ENCODE results near the gene NFX1.

The NFX1 gene

GRCh38 chr9:33340186-33340585 lies 49.9 kb downstream of the NFX1 start (continued):
- TF ChIP-seq, protein P1, sequence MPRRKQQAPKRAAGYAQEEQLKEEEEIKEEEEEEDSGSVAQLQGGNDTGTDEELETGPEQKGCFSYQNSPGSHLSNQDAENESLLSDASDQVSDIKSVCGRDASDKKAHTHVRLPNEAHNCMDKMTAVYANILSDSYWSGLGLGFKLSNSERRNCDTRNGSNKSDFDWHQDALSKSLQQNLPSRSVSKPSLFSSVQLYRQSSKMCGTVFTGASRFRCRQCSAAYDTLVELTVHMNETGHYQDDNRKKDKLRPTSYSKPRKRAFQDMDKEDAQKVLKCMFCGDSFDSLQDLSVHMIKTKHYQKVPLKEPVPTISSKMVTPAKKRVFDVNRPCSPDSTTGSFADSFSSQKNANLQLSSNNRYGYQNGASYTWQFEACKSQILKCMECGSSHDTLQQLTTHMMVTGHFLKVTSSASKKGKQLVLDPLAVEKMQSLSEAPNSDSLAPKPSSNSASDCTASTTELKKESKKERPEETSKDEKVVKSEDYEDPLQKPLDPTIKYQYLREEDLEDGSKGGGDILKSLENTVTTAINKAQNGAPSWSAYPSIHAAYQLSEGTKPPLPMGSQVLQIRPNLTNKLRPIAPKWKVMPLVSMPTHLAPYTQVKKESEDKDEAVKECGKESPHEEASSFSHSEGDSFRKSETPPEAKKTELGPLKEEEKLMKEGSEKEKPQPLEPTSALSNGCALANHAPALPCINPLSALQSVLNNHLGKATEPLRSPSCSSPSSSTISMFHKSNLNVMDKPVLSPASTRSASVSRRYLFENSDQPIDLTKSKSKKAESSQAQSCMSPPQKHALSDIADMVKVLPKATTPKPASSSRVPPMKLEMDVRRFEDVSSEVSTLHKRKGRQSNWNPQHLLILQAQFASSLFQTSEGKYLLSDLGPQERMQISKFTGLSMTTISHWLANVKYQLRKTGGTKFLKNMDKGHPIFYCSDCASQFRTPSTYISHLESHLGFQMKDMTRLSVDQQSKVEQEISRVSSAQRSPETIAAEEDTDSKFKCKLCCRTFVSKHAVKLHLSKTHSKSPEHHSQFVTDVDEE (CRISPR knock-in tag; IDR thresholded peaks at IDR 0.05): no peak
- TF ChIP-seq CSDC2 (CRISPR knock-in tag; IDR thresholded peaks at IDR 0.05) (no peak), ISL1 (CRISPR knock-in tag; IDR thresholded peaks at IDR 0.05) (no peak)

DNA sequence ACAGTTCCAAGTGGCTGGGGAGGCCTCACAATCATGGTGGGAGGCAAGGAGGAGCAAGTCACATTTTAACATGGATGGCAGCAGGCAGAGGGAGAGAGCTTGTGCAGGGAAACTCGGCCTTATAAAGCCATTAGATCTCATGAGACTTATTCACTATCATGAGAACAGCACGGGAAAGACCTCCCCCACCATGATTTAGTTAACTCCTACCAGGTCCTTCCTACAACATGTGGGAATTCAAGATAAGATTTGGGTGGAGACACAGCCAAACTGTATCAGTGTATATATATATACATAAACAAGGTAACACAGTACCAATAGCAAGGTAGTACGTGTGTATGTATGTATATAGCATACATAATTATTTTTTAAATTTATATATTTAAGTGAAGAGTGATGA lies 50.9 kb downstream of the NFX1 start:
- TF ChIP-seq CSDC2 (CRISPR knock-in tag; IDR thresholded peaks at IDR 0.05) (no peak), ZNF70 (CRISPR knock-in tag; IDR thresholded peaks at IDR 0.05) (no peak)
- no peak for ATAC-seq

- no peak for ATAC-seq
- no peak for TF ChIP-seq ZNF8 (CRISPR knock-in tag; IDR thresholded peaks at IDR 0.05)
These were observed 53.8 kb downstream of the NFX1 start for GRCh38 chr9:33344145-33344544.

- TF ChIP-seq RARB (CRISPR knock-in tag; IDR thresholded peaks at IDR 0.05): no peak
- no peak for TF ChIP-seq GLIS3 (CRISPR knock-in tag; IDR thresholded peaks at IDR 0.05)
- no peak for TF ChIP-seq ESRRG (CRISPR knock-in tag; IDR thresholded peaks at IDR 0.05)
- TF ChIP-seq, protein P2, sequence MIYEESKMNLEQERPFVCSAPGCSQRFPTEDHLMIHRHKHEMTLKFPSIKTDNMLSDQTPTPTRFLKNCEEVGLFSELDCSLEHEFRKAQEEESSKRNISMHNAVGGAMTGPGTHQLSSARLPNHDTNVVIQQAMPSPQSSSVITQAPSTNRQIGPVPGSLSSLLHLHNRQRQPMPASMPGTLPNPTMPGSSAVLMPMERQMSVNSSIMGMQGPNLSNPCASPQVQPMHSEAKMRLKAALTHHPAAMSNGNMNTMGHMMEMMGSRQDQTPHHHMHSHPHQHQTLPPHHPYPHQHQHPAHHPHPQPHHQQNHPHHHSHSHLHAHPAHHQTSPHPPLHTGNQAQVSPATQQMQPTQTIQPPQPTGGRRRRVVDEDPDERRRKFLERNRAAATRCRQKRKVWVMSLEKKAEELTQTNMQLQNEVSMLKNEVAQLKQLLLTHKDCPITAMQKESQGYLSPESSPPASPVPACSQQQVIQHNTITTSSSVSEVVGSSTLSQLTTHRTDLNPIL (CRISPR knock-in tag; IDR thresholded peaks at IDR 0.05; ENCODE audit: low read depth): no peak
- no peak for TF ChIP-seq ZNF565 (CRISPR knock-in tag; conservative IDR thresholded peaks at IDR 0.05; ENCODE audit: low read depth)
- TF ChIP-seq, protein P3, sequence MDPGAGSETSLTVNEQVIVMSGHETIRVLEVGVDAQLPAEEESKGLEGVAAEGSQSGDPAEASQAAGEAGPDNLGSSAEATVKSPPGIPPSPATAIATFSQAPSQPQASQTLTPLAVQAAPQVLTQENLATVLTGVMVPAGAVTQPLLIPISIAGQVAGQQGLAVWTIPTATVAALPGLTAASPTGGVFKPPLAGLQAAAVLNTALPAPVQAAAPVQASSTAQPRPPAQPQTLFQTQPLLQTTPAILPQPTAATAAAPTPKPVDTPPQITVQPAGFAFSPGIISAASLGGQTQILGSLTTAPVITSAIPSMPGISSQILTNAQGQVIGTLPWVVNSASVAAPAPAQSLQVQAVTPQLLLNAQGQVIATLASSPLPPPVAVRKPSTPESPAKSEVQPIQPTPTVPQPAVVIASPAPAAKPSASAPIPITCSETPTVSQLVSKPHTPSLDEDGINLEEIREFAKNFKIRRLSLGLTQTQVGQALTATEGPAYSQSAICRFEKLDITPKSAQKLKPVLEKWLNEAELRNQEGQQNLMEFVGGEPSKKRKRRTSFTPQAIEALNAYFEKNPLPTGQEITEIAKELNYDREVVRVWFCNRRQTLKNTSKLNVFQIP (CRISPR knock-in tag; IDR thresholded peaks at IDR 0.05; ENCODE audit: borderline replicate concordance, low read depth): no peak
- no peak for TF ChIP-seq ZFP30 (CRISPR knock-in tag; IDR thresholded peaks at IDR 0.05)
- TF ChIP-seq ISL1 (CRISPR knock-in tag; IDR thresholded peaks at IDR 0.05): no peak
These were observed 56.2 kb downstream of the NFX1 start for GRCh38 chr9:33346564-33346963.

DNA sequence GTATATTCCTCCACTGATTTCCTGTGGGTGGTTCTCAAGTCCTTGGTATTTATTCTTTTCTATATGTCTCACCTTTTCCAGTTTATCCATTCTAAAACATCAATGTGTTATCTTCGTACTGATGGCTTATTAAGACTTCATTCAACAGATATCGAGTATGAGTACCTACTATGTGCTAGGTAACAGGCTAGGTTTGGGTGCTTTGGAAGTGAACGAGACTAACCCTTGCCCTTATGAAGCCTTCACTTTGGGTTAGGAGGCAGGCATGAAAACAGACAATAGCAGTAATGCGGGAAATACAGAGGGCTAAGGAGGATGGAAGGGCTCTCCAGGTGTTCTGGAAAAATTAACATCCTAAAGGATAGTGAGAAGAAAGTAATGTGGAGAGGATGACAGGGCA lies 58.7 kb downstream of the NFX1 start:
- TF ChIP-seq, protein P1 (CRISPR knock-in tag; IDR thresholded peaks at IDR 0.05): no peak
- TF ChIP-seq ZNF8 (CRISPR knock-in tag; IDR thresholded peaks at IDR 0.05): no peak
- no peak for TF ChIP-seq CSDC2 (CRISPR knock-in tag; IDR thresholded peaks at IDR 0.05)
- no peak for TF ChIP-seq ZFP3 (CRISPR knock-in tag; IDR thresholded peaks at IDR 0.05)
- TF ChIP-seq, protein P4, sequence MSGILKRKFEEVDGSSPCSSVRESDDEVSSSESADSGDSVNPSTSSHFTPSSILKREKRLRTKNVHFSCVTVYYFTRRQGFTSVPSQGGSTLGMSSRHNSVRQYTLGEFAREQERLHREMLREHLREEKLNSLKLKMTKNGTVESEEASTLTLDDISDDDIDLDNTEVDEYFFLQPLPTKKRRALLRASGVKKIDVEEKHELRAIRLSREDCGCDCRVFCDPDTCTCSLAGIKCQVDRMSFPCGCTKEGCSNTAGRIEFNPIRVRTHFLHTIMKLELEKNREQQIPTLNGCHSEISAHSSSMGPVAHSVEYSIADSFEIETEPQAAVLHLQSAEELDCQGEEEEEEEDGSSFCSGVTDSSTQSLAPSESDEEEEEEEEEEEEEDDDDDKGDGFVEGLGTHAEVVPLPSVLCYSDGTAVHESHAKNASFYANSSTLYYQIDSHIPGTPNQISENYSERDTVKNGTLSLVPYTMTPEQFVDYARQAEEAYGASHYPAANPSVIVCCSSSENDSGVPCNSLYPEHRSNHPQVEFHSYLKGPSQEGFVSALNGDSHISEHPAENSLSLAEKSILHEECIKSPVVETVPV (CRISPR knock-in tag; IDR thresholded peaks at IDR 0.05): no peak
- TF ChIP-seq ZC3H10 (CRISPR knock-in tag; IDR thresholded peaks at IDR 0.05): no peak
- no peak for TF ChIP-seq SNAI2 (CRISPR knock-in tag; IDR thresholded peaks at IDR 0.05)
- TF ChIP-seq, protein P2 (CRISPR knock-in tag; IDR thresholded peaks at IDR 0.05; ENCODE audit: low read depth): no peak
- no peak for TF ChIP-seq GLIS3 (CRISPR knock-in tag; IDR thresholded peaks at IDR 0.05)
- no peak for TF ChIP-seq ISL1 (CRISPR knock-in tag; IDR thresholded peaks at IDR 0.05)
- TF ChIP-seq BACH2 (CRISPR knock-in tag; IDR thresholded peaks at IDR 0.05; ENCODE audit: borderline replicate concordance): no peak
- no peak for TF ChIP-seq PATZ1 (CRISPR knock-in tag; IDR thresholded peaks at IDR 0.05; ENCODE audit: borderline replicate concordance)
- TF ChIP-seq, protein P3 (CRISPR knock-in tag; IDR thresholded peaks at IDR 0.05; ENCODE audit: borderline replicate concordance, low read depth): no peak
- TF ChIP-seq ARNTL (CRISPR knock-in tag; IDR thresholded peaks at IDR 0.05; ENCODE audit: borderline replicate concordance, low read depth): no peak
- no peak for ATAC-seq

More at GRCh38 chr9:33346564-33346963, 56.2 kb downstream of the NFX1 start:
- ATAC-seq: no peak

Data from SK-N-SH treated with all-trans-retinoic acid at 6 μM for 48 hours (cell line).